Karpas-422 (cell line): ENCODE results near the gene KRTAP13-4. TPM values are rescaled to one million over a fixed set of nuclear protein-coding genes. Genes with fewer than 3 reads are reported as not detected.

ENCODE experiments used
- DNase-seq: peaks from one replicate; pipeline ENCODE4 v3.0.0-alpha.2; 2015
- H2AFZ ChIP-seq: fragments of 200-600 bp; sonication (generic); 2 replicates; pipeline ENCODE4 v1.6.1; 2014; ENCODE audit warnings: antibody characterized with exemption, low read length, mixed read lengths
- H3K27ac ChIP-seq: fragments of 200-600 bp; sonication (generic); 2 replicates; pipeline ENCODE4 v1.5.1; 2014; ENCODE audit warnings: mild to moderate bottlenecking, low read length, moderate library complexity
- H3K27me3 ChIP-seq: fragments of 200-600 bp; sonication (generic); 2 replicates; pipeline ENCODE4 v1.6.1; 2014; ENCODE audit warnings: low read length, mixed read lengths
- H3K36me3 ChIP-seq: fragments of 200-600 bp; sonication (generic); 2 replicates; pipeline ENCODE4 v1.6.1; 2014; ENCODE audit warnings: low read length, mixed read lengths; ENCODE audit not compliant: insufficient read depth
- H3K4me1 ChIP-seq: fragments of 200-600 bp; sonication (generic); 2 replicates; pipeline ENCODE4 v1.6.1; 2014; ENCODE audit warnings: mild to moderate bottlenecking, low read length, mixed read lengths
- H3K4me2 ChIP-seq: fragments of 200-600 bp; sonication (generic); 2 replicates; pipeline ENCODE4 v1.6.1; 2014; ENCODE audit warnings: low read length, low read depth, mild to moderate bottlenecking; ENCODE audit not compliant: poor library complexity, severe bottlenecking
- H3K4me3 ChIP-seq: fragments of 200-600 bp; sonication (generic); 2 replicates; pipeline ENCODE4 v1.5.1; 2014; ENCODE audit warnings: mild to moderate bottlenecking, antibody characterized with exemption, low read length, mixed read lengths
- H3K79me2 ChIP-seq: fragments of 200-600 bp; sonication (generic); 2 replicates; pipeline ENCODE4 v1.6.1; 2014; ENCODE audit warnings: mild to moderate bottlenecking, low read length, mixed read lengths
- H3K9ac ChIP-seq: fragments of 200-600 bp; sonication (generic); 2 replicates; pipeline ENCODE4 v1.6.0; 2014; ENCODE audit warnings: low read length
- H3K9me2 ChIP-seq: fragments of 200-600 bp; sonication (generic), shearing (Covaris generic); replicated peaks from 2 replicates; pipeline ENCODE4 v1.6.0; 2014; ENCODE audit warnings: mild to moderate bottlenecking, low read length, moderate library complexity; ENCODE audit not compliant: insufficient read depth
- H3K9me3 ChIP-seq: fragments of 300-700, 200-600 bp; sonication (generic); 2 replicates; pipeline ENCODE4 v1.6.1; 2014; ENCODE audit warnings: low read length, mixed read lengths
- H4K20me1 ChIP-seq: fragments of 200-600 bp; sonication (generic); 2 replicates; pipeline ENCODE4 v1.6.1; 2014; ENCODE audit warnings: mild to moderate bottlenecking, antibody characterized with exemption, low read length, low read depth; ENCODE audit not compliant: insufficient read depth
- total RNA-seq: library from RNA; depleted of rRNA; stranded (reverse); fragments of >200 nt; shearing (Covaris generic); gene quantifications from 2 replicates; pipeline ENCODE4 v1.2.3, GENCODE V29; 2014; ENCODE audit warnings: low replicate concordance; rRNA removed

The KRTAP13-4 gene
- total RNA-seq, 1 experiment from 2014 or later = not detected

DNA sequence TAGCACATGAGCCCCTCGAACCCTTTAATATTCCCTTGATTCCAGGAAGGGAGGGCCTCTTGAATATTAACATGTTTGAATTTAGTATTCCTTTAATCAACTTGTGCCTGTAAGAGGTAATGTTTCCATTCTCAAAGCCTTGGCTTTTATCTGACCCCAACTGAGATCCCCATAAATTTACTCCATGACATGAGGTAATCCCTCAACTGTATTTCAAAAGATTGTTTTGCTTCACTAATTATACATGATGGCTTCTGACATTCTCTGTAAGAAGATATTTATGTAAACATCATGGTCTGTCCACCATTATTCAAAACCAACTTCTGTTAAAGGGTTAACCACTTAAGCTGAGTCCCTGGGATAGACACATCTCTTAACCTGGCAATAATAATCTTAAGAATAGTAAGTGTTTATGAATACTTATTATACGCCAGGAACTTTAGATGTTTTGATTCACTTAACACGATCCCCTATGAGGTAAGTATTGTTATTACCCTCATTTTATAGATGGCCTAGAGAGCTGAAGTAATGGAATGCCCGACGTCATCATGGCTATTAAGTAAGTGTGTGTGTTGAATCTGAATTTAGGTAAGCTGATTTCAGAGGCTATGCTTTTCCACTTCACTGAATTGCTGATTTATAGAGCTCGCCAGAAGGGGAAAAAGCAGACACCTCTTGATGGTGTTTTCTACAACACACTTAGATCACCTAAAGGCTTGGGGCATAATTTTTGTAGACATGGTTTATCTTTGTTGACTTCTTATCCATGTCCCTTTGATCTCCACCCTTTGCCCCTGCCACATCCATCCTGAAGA, 39.1 kb downstream of the KRTAP13-4 start:
- H3K9me3 ChIP-seq = no peaks in the 10 kb centered on the region
- no peak for DNase-seq
- H3K27me3 ChIP-seq = no peaks in the 10 kb centered on the region
- H3K36me3 ChIP-seq = no peaks in the 10 kb centered on the region
- no peak overlapping the region for H2AFZ ChIP-seq
- no peak overlapping the region for H3K27ac ChIP-seq
- no peak overlapping the region for H3K9ac ChIP-seq
- H3K4me3 ChIP-seq = no peak overlapping the region
- H3K9me2 ChIP-seq = no peaks in the 10 kb centered on the region; the same call in 1 of the 2 replicates
- H3K4me1 ChIP-seq = no peaks in the 10 kb centered on the region
- H3K4me2 ChIP-seq = no peak overlapping the region
- H3K79me2 ChIP-seq = no peaks in the 10 kb centered on the region
- H4K20me1 ChIP-seq = no peaks in the 10 kb centered on the region

DNA sequence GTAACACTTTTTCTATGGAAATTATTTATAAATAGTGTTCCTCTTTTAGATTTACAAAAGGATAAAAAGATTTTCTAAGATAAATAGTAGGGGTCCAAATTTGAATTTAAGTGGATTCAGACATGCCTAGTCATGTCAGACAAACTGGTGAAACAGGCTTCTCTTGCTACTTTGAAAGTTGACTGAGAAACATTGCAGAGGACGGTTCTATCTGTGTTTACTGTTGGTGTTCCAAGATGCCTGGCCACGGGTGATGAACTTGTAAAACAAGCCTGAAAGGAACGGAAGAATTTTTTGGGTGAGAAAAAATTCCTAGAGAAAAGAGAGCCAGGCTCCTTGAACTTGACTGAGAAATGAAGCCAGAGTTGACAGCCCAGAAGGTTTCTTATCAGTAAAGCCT, 48.0 kb downstream of the KRTAP13-4 start:
- H3K4me1 ChIP-seq = no peaks in the 10 kb centered on the region

DNA sequence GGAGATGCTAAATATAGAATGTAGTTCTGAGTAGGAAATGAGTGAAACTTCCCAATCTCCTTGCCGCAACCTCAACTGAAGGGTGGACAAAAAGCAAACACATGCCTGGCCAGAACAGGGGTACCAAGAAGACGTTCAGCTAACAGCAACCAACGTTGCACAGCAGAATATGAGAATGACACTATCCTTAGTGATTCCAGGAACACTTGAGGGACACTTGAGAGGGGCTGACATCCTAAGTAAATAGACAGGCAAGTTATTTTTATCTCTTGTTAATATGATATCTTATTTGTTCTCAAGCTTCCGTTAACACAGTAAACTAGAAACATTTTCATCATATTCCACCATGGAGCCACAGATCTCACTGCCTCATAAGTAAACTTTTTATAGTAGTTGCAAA, 49.2 kb downstream of the KRTAP13-4 start:
- no peak overlapping the region for H3K4me3 ChIP-seq
- H3K79me2 ChIP-seq = no peaks in the 10 kb centered on the region
- no peaks in the 10 kb centered on the region for H3K9me3 ChIP-seq
- H4K20me1 ChIP-seq = no peaks in the 10 kb centered on the region
- DNase-seq = no peak
- no peaks in the 10 kb centered on the region for H3K4me1 ChIP-seq
- H3K27me3 ChIP-seq = no peaks in the 10 kb centered on the region
- no peaks in the 10 kb centered on the region for H3K36me3 ChIP-seq
- no peak overlapping the region for H3K9ac ChIP-seq
- H3K4me2 ChIP-seq = no peak overlapping the region
- H2AFZ ChIP-seq = no peak overlapping the region
- H3K9me2 ChIP-seq = no peaks in the 10 kb centered on the region
- H3K27ac ChIP-seq = no peak overlapping the region

More for the DNA sequence above, 48.0 kb downstream of the KRTAP13-4 start:
- Histone ChIP-seq H3K4me3 (no peak overlapping the region), H3K36me3 (no peaks in the 10 kb centered on the region), H3K9me3 (no peaks in the 10 kb centered on the region), H2AFZ (no peak overlapping the region), H3K9ac (no peak overlapping the region), H4K20me1 (no peaks in the 10 kb centered on the region), H3K79me2 (no peaks in the 10 kb centered on the region), H3K27ac (no peak overlapping the region), H3K4me2 (no peak overlapping the region), H3K9me2 (no peaks in the 10 kb centered on the region; the same call in 1 of the 2 replicates), H3K27me3 (no peaks in the 10 kb centered on the region)
- DNase-seq = no peak

DNA sequence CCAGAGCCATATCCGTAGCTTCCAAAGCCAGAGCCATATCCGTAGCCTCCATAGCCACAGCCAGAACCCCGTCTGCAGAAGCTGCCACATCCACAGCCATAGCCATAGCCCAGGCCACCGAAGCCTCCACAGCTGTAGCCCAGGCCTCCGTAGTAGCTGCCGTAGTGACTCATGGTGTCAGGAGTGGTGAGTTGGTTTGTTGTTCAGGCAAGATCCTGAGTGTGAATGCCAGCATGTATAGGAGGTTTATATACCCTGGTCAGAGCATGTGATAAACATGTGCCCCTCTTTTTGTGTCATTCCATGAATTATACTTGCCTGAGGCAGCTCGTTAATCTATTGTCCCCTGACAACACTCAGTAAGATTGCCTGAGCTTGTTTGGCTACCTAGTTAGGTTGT, 50.1 kb downstream of the KRTAP13-4 start, which contains the start of gene KRTAP19-1:
Gene KRTAP19-1 (minus strand): TSS at position 223 of the 400 bp plus-strand sequence. CDS start 50 bp downstream, at position 173.
- no peak within 1 kb of the TSS for H2AFZ ChIP-seq
- no peak for DNase-seq
- no peak within 1 kb of the TSS for H3K4me3 ChIP-seq
- H3K4me2 ChIP-seq = no peak within 1 kb of the TSS
- H4K20me1 ChIP-seq = no peaks in the 10 kb centered on the region
- H3K27me3 ChIP-seq = no peaks in the 10 kb centered on the region
- no peaks in the 10 kb centered on the region for H3K79me2 ChIP-seq
- no peak within 1 kb of the TSS for H3K9ac ChIP-seq
- no peaks in the 10 kb centered on the region for H3K36me3 ChIP-seq
- H3K27ac ChIP-seq = no peak within 1 kb of the TSS
- H3K9me2 ChIP-seq = no peaks in the 10 kb centered on the region
- H3K9me3 ChIP-seq = 0 out of 2 replicates have a peak, but pooled peaks cover 1% of the 10 kb centered on the region
- H3K4me1 ChIP-seq = no peaks in the 10 kb centered on the region

Other genes starting within 250 kb of the KRTAP13-4 start
- not detected in 2 replicates for gene CLDN8, start 214.1 kb upstream of the KRTAP13-4 start, total RNA-seq
- gene KRTAP24-1, start 147.3 kb upstream of the KRTAP13-4 start, total RNA-seq = not detected in 2 replicates
- gene KRTAP25-1, start 140.7 kb upstream of the KRTAP13-4 start, total RNA-seq = not detected in 2 replicates
- gene KRTAP26-1, start 109.9 kb upstream of the KRTAP13-4 start, total RNA-seq = not detected in 2 replicates
- gene KRTAP27-1, start 92.5 kb upstream of the KRTAP13-4 start, total RNA-seq = not detected in 2 replicates
- not detected in 2 replicates for gene KRTAP23-1, start 81.6 kb upstream of the KRTAP13-4 start, total RNA-seq
- not detected in 2 replicates for gene KRTAP13-2, start 57.9 kb upstream of the KRTAP13-4 start, total RNA-seq
- not detected in 2 replicates for gene KRTAP13-1, start 34.2 kb upstream of the KRTAP13-4 start, total RNA-seq
- not detected in 2 replicates for gene KRTAP13-3, start 4.3 kb upstream of the KRTAP13-4 start, total RNA-seq
- not detected in 2 replicates for gene KRTAP15-1, start 10.1 kb downstream of the KRTAP13-4 start, total RNA-seq
- gene KRTAP19-1, start 50.1 kb downstream of the KRTAP13-4 start, total RNA-seq = not detected in 2 replicates
- not detected in 2 replicates for gene KRTAP19-2, start 57.2 kb downstream of the KRTAP13-4 start, total RNA-seq
- gene KRTAP19-3, start 61.8 kb downstream of the KRTAP13-4 start, total RNA-seq = not detected in 2 replicates
- not detected in 2 replicates for gene KRTAP19-4, start 66.9 kb downstream of the KRTAP13-4 start, total RNA-seq
- not detected in 2 replicates for gene KRTAP19-5, start 71.9 kb downstream of the KRTAP13-4 start, total RNA-seq
- not detected in 2 replicates for gene KRTAP19-6, start 111.6 kb downstream of the KRTAP13-4 start, total RNA-seq
- not detected in 2 replicates for gene KRTAP19-7, start 131.1 kb downstream of the KRTAP13-4 start, total RNA-seq
- gene KRTAP22-2, start 160.2 kb downstream of the KRTAP13-4 start, total RNA-seq = not detected in 2 replicates
- not detected in 2 replicates for gene KRTAP6-3, start 162.2 kb downstream of the KRTAP13-4 start, total RNA-seq
- gene KRTAP6-2, start 168.7 kb downstream of the KRTAP13-4 start, total RNA-seq = not detected in 2 replicates
- not detected in 2 replicates for gene KRTAP22-1, start 170.9 kb downstream of the KRTAP13-4 start, total RNA-seq
- not detected in 2 replicates for gene KRTAP6-1, start 183.7 kb downstream of the KRTAP13-4 start, total RNA-seq
- not detected in 2 replicates for gene KRTAP20-1, start 186.2 kb downstream of the KRTAP13-4 start, total RNA-seq
- not detected in 2 replicates for gene KRTAP20-4, start 190.4 kb downstream of the KRTAP13-4 start, total RNA-seq
- not detected in 2 replicates for gene KRTAP20-2, start 205.0 kb downstream of the KRTAP13-4 start, total RNA-seq
- gene KRTAP20-3, start 212.6 kb downstream of the KRTAP13-4 start, total RNA-seq = not detected in 2 replicates